Coronary artery (tissue), 2 donors: ENCODE measurements around the gene TRIM14.
"Not testable (repeated sequence)": the region's sequence is repeated elsewhere in the genome, so short reads cannot be mapped to it uniquely, and the experiment has no call there.

Experiments used
- DNase-seq: peaks from one replicate; pipeline ENCODE4 v3.0.0-alpha.2; 2017; ENCODE audit warnings: low spot score
- H3K27ac ChIP-seq, 2 donors: fragments of 200-600 bp; sonication (generic); one replicate each; pipeline ENCODE4 v1.5.1; 2016 to 2019
- H3K4me3 ChIP-seq: fragments of 200-600 bp; sonication (generic); 2 replicates; pipeline ENCODE4 v1.5.1; 2016; ENCODE audit warnings: mild to moderate bottlenecking, moderate library complexity
- TF ChIP-seq, protein P1 (sequence below): fragments of 200-600 bp; sonication (generic); IDR thresholded peaks from one replicate; pipeline ENCODE4 v1.5.1; 2019; ENCODE audit warnings: antibody characterized with exemption

Gene TRIM14

DNA sequence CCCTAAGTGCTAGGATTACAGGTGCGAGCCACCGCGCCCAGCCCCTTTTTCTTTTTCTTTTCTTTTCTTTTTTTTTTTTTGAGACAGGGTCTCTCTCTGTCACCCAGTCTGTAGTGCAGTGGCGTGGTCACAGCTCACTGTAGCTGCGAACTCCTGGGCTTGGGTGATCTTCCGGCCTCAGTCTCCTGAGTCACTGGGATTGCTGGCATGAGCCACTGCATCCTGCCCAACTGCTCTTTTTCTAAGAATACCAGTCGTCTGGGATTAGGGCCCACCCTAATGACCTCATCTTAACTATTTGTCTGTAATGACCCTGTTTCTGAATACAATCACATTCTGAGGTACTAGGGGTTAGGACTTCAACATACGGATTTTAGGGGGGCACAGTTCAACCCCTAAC lies 96.6 kb downstream of the TRIM14 start:
- no peak for DNase-seq
- TF ChIP-seq, protein P1, sequence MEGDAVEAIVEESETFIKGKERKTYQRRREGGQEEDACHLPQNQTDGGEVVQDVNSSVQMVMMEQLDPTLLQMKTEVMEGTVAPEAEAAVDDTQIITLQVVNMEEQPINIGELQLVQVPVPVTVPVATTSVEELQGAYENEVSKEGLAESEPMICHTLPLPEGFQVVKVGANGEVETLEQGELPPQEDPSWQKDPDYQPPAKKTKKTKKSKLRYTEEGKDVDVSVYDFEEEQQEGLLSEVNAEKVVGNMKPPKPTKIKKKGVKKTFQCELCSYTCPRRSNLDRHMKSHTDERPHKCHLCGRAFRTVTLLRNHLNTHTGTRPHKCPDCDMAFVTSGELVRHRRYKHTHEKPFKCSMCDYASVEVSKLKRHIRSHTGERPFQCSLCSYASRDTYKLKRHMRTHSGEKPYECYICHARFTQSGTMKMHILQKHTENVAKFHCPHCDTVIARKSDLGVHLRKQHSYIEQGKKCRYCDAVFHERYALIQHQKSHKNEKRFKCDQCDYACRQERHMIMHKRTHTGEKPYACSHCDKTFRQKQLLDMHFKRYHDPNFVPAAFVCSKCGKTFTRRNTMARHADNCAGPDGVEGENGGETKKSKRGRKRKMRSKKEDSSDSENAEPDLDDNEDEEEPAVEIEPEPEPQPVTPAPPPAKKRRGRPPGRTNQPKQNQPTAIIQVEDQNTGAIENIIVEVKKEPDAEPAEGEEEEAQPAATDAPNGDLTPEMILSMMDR: no peak
- H3K4me3 ChIP-seq: no peak overlapping the region
- H3K27ac ChIP-seq: no peak overlapping the region

DNA sequence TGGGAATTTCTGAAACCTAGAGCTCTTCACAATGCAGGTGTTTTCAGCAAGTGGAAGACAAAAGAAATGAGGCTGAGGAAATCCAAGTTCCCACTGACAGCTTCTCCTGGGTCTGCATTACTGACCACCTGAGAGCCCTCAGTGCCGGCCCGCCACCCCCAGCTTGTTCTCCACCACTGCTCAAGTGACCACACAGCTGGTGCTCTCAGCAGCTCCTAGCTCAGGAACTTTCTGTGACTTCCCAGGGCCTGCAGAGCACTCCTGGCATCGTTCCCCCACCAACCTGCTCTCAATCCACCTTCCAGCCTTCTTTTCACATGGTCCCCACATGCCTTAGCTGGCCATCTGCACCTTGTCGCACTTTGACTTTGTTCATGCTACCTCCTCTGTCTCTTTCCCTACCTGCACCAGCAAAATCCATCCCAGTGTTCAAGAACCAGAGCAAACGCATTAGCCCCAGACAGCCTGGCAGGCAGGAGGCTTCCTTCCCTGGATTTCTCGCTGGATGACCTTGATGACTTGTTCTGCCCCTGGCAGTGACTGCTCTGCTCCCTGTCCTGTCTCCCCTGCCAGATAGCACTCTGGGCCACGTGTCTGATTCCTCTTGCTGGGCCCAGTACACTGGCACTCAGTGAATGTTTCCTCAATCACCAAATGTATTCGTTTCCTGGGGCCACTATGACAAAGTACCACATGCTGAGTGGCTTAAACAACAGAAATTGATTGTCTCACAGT lies 97.5 kb downstream of the TRIM14 start:
- TF ChIP-seq, protein P1: no peak
- Histone ChIP-seq H3K27ac (no peak overlapping the region), H3K4me3 (no peak overlapping the region)
- DNase-seq: no peak

DNA sequence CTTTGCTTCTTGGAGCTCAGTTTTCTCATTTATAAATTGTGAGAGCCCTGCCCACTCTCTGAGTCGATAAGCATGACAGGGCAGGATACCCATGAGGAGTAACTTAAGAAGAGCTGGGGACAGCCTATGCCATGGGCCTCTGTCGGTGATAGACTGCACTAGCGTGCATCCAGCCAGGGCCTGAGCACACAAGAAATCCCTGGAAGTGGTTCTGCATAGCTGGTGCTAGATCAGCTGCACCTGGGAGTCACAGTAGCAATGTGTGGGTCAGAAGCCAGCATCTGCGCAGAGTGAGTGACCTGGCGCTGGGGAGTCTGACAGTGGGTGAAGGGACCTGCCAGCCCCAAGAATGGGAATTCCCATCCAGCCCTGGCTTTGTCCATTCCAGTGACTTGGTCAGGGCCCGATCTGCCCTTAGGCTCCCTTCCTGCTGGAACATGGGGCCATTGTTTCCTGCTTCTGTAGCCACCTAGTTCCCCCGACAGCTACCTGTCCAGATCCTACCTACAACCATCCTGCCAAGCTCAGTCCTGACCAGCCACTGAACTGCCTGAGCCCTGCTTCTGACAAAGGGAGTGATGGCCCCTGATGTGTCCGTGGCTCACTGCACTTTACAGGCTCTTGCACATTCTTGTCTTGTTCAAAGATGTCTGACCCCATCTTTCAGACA lies 98.4 kb downstream of the TRIM14 start:
- H3K4me3 ChIP-seq: no peak overlapping the region
- H3K27ac ChIP-seq: no peak overlapping the region
- no peak for DNase-seq
- TF ChIP-seq, protein P1: no peak

DNA sequence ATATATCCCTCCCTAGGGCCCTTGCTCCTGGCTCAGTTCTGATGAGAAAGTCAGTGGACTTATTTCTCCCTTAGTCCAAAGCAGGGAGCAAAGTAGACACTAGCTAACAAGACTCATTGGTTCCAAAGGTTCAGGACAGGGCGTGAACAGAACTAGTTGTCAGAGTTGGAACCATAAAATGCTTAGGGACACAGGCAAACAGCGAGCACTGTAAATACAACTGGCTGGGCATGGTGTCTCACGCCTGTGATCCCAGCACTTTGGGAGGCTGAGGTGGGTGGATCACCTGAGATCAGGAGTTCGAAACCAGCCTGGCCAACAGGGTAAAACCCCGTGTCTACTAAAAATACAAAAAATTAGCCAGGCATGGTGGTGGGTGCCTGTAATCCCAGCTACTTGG lies 99.2 kb downstream of the TRIM14 start:
- not testable (repeated sequence) for DNase-seq, H3K27ac ChIP-seq, H3K4me3 ChIP-seq
